Head of caudate nucleus (tissue), 42 donors: Measurements from ENCODE around the gene ACAN.
"Not testable (repeated sequence)": the region's sequence is repeated elsewhere in the genome, so short reads cannot be mapped to it uniquely, and the experiment has no call there.

Experiments
- DNase-seq, 42 donors: peaks; one replicate each; pipeline versions ENCODE4 v3.0.0 to v3.0.0-alpha.2; 2020 to 2021; ENCODE audit warnings: mixed read lengths in 7 of 42
- intact Hi-C: fragments of 100-400 bp; cut with DNase I; formaldehyde crosslinking; loops from one replicate; pipeline ENCODE4 v1.15.0; 2022

Gene ACAN

DNA sequence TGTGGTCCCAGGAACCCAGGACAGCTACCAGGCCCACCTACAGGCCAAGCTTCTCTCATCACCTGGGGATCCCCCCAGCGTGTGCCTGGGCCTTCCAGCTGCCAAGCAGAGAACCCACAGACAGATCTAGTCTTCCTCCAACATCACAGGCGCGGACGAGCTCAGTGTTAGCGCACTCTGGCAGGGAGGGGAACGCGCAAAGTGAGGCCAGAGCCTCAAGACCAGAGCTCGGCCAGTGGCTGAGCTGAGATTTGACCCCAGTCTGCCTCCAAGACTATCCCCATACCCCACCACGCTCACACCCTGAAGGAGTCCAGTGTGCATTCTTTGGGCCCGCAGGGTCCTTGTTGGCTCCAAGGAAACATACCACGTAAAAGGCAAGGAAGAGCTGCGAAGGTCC is 104.9 kb downstream of the ACAN start:
- no peak for DNase-seq
- intact Hi-C loops, result loop anchor here (5.0 kb wide), 2 partner anchors 44 to 109 kb away; no protein-coding TSS in a partner anchor

DNA sequence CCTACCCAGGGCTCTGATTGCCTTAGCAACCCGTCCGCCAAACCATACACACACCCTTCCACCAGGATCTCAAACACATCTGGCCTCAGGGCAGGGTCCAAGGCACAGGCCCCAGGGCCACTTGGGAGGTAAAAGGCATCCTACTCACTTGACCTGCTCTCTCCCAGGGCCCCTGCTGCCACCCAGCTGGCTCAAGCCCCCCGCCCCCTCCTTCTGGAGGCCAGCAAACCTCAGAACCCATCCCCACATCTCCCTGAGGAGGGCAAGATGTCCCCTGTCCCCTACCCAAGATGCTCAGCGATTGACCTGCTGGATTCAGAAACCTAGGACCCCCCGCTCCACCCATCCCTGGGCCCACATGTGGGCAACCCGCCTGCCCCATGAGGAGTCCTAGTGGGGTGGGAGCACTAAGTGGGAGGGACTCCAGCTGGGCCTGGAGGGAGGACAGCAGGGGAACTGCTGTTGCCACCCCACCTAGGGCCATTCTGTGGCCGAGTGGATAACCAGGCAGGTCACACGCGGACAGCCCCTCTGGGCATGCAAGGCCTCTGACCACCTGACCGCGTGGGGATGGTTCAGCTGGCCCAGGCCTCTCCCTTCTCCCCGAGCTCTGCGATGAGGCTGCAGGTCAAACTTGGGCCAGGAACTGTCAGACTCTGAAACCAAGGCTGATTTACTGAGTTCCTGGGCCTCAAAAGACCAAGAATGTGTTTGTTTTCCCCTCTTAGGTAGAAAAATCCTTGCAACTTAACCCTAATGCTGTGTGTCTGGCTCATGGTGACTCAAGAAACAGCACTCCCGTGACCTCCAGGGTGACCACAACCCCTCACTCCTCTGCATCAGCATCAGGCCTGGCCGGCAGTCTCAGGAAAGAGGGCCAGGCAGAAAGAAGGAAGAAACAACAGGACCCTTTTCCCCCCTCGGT is 105.7 kb downstream of the ACAN start:
- no peak for DNase-seq
- intact Hi-C loops, result loop anchor here (5.0 kb wide), 2 partner anchors 43 to 108 kb away; no protein-coding TSS in a partner anchor

DNA sequence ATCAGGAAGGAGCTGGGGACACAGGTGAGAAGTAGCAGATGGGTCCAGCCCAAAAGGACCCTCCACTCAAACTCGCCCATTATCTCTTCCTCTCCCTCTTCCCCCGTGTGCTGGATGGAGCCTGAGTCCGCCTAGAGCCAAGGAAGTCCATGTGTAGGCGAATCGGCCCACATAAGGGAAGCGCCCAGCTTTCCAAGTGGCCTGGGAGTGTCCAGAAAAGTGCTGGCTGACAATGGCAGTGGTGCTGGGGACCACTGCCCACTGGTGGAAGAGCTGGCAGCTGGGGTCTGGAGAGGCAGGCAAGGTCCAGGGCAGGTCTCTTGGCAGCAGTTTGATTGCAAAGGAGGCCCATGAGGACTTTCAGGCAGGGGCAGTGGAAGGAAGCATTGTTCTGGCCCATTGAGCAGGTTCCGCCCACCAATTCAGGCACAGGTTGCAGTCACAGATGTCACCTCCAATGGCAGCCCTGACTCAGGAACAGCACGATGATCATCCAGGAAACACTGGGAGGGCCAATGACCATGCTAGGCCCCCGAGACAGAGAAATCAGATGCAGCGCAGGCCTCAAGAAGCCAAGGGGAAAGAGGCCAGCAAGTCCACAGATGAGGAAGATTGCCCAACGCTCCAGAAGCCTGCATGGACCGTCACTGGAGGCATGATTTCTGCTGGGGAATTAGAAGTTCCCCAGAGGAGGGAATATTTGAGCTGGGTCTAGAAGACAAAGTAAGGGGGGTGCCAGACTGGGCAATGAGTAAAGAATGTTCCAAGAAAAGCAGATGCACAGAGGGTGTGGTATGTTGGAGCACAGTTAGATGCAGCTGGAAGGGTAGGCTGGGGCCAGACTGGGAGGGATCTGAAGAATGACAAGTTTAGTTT is 107.0 kb downstream of the ACAN start:
- DNase-seq, result no peak
- intact Hi-C loops, result loop anchor here (5.0 kb wide), 2 partner anchors 42 to 107 kb away; no protein-coding TSS in a partner anchor

DNA sequence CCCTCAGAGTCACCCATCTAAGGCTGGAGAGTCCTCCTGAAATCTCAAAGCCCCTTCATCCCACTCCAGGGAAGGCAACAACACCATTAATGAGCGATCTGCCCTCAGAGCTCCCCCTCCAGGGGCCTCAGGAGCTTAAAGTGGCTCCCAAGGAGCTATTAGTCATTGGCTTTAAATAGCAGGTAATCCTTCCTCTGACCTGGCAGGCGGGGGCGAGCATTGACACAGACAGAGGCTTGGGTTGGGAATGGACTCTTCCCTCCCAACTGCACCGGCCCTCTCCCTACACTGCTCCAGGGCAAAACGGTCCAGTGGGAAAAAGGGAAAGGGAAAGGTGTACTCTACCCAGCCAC is 108.5 kb downstream of the ACAN start:
- DNase-seq, result peak in 6 of 42 donors; percentile 16 to 63 (median 32)
- intact Hi-C loops, result no loop called here

DNA sequence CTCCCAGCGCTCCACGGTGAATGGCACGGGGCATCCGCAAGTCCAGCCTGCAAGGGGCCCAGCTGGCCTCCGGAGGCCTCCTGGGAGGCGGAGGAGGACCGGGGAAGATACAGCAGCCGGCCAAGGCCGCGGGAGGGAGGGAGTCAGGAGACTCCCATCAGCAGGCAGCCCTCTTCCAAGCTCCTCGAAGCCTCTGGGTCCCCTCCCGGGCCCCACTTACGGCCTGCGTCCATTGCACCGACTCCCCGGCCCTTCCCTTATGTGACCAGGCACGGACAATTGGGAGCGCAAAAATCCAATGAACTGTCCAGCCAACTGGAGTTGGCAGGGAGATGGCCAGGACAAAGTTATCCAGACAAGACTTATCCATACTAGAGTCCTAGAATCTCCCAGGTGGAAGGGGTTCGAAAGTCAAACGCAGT is 109.3 kb downstream of the ACAN start:
- DNase-seq, result peak in 3 of 42 donors; percentile 9 to 33 (median 10)
- intact Hi-C loops, result no loop called here

DNA sequence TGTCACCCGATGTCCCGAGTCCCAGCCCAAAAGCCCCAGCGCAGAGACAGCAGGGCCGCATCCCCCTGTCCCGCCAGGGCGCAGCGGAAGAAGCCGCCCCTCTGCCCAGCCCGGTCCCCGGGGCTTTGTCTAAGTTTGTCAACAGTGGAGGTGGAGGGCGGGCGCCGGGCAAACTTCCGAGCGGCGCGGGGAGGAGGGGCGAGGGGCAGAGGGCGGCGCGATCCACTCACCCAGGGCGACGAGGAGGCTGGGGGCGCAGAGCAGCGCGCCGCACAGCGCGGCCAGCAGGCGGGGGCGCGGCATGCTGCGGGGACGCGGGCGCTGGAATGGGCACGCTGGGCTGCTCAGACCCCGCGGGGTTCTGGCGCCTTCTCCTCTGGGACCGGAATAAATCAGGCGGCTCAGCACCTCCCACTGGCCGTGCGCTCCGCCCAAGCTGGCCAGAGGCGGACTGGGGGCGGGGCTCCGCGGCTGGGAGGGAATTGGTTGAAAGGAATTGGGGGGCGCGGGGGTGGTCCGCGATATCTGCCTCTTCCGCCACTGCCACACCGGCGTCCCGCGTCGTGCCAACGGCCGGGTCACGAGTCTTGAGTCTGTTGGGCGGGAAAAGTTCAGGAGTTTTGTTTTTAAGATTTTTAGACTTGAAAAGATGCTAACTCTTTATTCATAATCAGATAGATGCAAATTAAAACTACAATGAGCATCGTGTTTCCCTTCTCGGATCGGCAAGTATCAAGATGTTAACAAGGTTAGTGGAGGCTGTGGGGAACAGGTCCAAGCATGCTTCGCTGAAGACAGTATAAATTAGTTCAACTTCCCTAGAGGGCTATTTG is 110.0 kb downstream of the ACAN start, which contains the start of gene MFGE8:
Gene MFGE8 (minus strand): TSS at position 363 of the 833 bp plus-strand sequence. CDS start 60 bp downstream, at position 303.
- intact Hi-C loops, result no loop called here
- DNase-seq, result peak in 41 of 42 donors; percentile 34 to 90 (median 72)

DNA sequence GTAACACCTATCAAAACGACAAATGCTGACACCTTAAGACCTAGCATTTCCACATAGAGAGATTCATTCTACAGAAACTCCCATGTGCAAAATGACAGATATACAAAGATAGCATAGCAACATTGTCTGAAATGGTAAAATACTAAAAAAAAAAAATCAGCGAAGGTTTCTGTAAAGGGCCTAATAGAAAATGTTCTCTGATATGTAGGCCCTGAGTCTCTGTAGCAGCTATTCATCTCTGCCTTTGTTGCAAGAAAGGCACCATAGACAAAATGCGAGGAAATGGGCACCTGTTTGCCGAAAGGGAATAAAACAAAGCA is 110.6 kb downstream of the ACAN start:
- DNase-seq, result no peak
- intact Hi-C loops, result no loop called here

DNA sequence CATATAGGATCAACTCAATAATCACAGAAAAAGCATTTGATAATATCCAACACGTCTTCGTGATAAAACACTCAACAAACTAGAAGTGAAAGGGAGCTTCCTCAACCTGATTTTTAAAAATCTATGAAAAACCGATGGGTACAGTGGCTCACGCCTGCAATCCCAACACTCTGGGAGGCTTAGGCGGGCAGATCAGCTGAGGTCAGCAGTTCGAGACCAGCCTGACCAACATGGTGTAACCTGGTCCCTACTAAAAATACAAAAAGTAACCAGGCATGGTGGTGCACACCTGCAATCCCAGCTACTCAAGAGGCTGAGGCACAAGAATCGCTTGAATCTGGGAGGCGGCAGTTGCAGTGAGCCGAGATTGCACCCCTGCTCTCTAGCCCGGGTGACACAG is 112.1 kb downstream of the ACAN start:
- no peak for DNase-seq
- intact Hi-C loops, result no loop called here

DNA sequence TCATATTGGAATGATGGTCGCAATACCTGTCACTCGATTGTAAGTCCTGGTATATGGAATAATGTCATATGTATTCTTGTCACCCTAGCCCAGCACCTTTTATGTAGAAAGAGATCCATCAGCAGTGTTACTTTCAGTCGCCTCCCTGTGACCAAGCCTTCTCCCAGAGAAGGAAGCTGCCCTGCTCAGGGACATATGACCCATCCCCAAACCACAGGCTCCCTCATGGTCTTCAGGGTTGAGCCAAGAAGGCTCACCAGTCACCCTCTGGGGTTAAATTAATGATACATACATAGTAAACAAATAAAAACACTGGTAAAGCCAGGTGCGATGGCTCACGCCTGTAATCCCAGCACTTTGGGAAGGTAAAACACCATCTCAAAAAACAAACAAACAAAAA is 114.5 kb downstream of the ACAN start:
- intact Hi-C loops, result no loop called here
- no peak for DNase-seq

DNA sequence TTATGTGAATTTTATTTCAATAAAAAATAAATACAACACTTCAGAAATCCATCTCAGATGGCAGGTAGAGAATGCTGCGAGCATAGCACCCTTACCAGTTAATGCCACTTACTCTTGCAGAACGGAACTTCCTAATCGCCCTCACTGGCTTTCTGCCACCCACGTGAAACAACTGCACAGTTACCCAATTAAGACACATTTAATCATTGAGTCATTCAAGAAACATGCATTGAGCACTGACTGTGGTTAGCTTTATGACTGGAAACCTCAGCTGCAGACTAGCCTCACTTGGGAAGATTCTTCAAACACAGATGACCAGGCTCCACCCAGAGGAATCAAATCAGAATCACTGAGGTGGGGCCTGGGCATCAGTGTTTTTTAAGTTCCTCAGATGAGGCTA is 115.5 kb downstream of the ACAN start:
- DNase-seq, result peak in 1 of 42 donors; percentile 33

DNA sequence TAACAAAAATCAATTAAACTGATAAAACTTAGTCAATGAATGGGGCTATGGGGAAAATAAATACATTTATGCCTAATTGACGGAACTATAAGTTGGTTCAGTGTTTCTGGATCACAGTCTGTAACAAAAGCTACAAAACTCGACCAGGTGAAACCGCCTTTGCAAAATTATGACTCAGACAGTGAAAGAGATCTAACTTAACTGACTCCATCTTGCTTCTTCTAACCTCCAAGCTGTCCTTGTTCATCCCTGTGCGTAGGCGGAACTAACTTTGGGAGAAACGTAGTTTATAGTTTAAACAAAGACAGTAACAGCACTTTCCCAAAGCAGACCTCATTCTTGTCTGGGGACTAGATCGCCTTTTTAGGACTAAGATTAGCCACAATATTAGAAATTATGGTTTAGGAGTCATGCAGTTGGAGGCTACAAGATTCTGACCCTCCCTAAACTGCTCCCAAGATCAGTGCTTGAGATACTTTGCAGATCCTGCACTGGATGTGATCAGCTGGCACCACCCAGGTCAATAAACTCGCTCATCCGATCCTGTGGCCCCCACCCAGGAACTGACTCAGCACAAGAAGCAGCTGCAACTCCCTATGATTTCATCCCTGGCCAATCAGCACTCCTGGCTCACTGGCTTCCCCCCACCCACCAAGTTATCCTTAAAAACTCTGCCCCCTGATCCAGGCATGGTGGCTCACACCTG is 117.1 kb downstream of the ACAN start:
- DNase-seq, result peak in 14 of 42 donors; percentile 41 to 81 (median 54)
- intact Hi-C loops, result no loop called here

More for the DNA sequence above, 115.5 kb downstream of the ACAN start:
- intact Hi-C loops, result no loop called here

DNA sequence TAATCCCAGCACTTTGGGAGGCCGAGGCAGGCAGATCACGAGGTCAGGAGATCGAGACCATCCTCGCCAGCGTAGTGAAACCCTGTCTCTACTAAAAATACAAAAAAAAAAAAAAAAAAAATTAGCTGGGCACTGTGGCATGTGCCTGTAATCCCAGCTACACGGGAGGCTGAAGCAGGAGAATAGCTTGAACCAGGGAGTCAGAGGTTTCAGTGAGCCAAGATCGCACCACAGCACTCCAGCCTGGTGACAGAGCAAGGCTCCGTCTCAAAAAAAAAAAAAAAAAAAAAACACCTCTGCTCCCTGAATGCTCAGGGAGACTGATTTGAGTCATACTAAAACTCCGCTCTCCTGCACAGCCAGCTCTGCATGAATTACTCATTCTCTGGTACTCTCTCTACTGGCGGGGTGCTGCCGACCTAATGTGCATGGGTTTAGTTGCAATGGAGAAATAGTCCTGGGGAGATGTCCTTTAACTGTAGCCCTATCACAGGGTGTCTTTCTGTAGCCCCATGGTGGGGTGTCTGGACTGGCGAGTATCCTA is 117.7 kb downstream of the ACAN start:
- intact Hi-C loops, result not testable (repeated sequence)
- DNase-seq, result peak in 19 of 42 donors; percentile 10 to 81 (median 48)
